Activated naive CD8-positive, alpha-beta T cell treated with anti-CD3 and anti-CD28 coated beads, Interleukin-2, amount 10 ng/mL, durations not matched to agents 7 days and 5 days (primary cell): Measurements from ENCODE around the gene AGXT. TPM values are rescaled to one million over a fixed set of nuclear protein-coding genes. Genes with fewer than 3 reads are reported as not detected.

Experiments used
- ATAC-seq: fragments of 150-1000 bp; cut with Tn5 transposase; one replicate; pipeline ENCODE4 v1.10.0; 2021; ENCODE audit warnings: low read depth, moderate library complexity
- POLR2A ChIA-PET: fragments of 350-600 bp; sonication (Branson Sonifier 250); formaldehyde crosslinking; loops from one replicate; lab custom pipeline; 2021; ENCODE audit warnings: antibody characterized with exemption; lab: Charles Lee
- DNase-seq: peaks from one replicate; pipeline ENCODE4 v3.0.0; 2021
- H3K27ac Mint-ChIP-seq: one replicate; pipeline ENCODE4 v1.8.0; 2022; ENCODE audit warnings: mild to moderate bottlenecking, mixed read lengths
- H3K27me3 Mint-ChIP-seq: one replicate; pipeline ENCODE4 v1.8.0; 2022; ENCODE audit warnings: mild to moderate bottlenecking, moderate library complexity, mixed read lengths
- H3K36me3 Mint-ChIP-seq: one replicate; pipeline ENCODE4 v1.8.0; 2021; ENCODE audit warnings: mild to moderate bottlenecking, mixed read lengths
- H3K4me1 Mint-ChIP-seq: one replicate; pipeline ENCODE4 v1.8.0; 2021; ENCODE audit warnings: mixed read lengths
- H3K4me3 Mint-ChIP-seq: one replicate; pipeline ENCODE4 v1.8.0; 2022; ENCODE audit warnings: mild to moderate bottlenecking, moderate library complexity, mixed read lengths
- H3K9me3 Mint-ChIP-seq: one replicate; pipeline ENCODE4 v1.8.0; 2021; ENCODE audit warnings: mixed read lengths
- total RNA-seq, 2 experiments: library from RNA; stranded (reverse); gene quantifications; one replicate each; pipeline ENCODE4 v1.2.3, GENCODE V29; 2021

Gene AGXT
- total RNA-seq, 2 experiments from 2014 or later = not detected

DNA sequence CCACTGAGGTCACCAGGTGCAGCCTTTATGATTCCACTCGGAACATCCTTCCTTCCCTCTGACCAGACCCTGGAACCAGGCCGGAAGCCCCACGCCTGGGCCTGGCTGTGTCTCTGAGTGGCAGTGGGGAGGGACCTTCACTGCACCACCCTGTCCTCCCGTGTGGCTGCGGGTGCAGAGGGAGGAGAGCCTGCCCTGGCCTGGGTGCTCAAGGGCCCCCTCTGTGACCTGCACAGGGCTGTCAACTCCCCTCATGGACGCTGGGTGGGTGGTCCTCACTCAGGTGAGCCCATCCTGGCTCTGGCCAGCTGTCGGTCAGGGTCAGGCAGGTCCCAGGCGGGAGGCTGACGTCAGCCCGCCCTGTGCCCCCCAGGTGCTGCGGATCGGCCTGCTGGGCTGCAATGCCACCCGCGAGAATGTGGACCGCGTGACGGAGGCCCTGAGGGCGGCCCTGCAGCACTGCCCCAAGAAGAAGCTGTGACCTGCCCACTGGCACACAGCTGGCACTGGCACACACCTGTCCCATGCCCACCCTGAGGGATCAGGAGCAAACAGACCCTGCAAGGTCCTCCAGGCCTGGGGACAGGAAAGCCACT is 9.8 kb downstream of the AGXT start:
- Mint-ChIP-seq H3K9me3 (no peaks in the 10 kb centered on the region), H3K27ac (no peak overlapping the region), H3K4me1 (no peaks in the 10 kb centered on the region), H3K27me3 (peaks cover 7% of the 10 kb centered on the region), H3K4me3 (no peak overlapping the region), H3K36me3 (no peaks in the 10 kb centered on the region)
- DNase-seq (no peak), ATAC-seq (no peak)
- POLR2A ChIA-PET = no interaction called here

DNA sequence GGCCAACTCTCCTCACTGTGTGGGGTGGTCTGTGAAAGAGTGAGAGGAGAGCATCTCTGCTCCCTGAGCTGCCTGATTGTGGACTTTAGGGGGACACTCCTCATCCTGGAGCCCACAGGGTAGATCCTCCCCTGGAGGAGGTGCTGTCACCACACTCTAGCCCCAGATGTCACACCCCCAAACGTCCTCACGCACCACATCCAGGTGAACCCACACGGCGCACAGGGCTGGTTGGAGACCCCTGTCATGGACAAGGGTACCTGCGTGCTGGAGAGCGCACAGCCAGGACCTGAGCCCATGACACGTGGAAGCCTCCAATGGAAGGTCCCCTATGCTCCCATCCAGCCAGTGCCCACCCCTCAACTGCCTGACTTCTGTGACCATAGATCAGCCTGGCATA is 10.5 kb downstream of the AGXT start:
- H3K27ac Mint-ChIP-seq = no peak overlapping the region
- peaks cover 8% of the 10 kb centered on the region for H3K27me3 Mint-ChIP-seq
- ATAC-seq = no peak
- H3K9me3 Mint-ChIP-seq = no peaks in the 10 kb centered on the region
- no peaks in the 10 kb centered on the region for H3K4me1 Mint-ChIP-seq
- H3K4me3 Mint-ChIP-seq = no peak overlapping the region
- POLR2A ChIA-PET = no interaction called here
- no peaks in the 10 kb centered on the region for H3K36me3 Mint-ChIP-seq
- no peak for DNase-seq

- H3K27me3 Mint-ChIP-seq = peaks cover 8% of the 10 kb centered on the region
- DNase-seq = no peak
These were observed 13.3 kb downstream of the AGXT start for GRCh38 chr2:240881913-240882312.

GRCh38 chr2:240884221-240884620 is 15.6 kb downstream of the AGXT start:
- peaks cover 1% of the 10 kb centered on the region for H3K9me3 Mint-ChIP-seq
- no peaks in the 10 kb centered on the region for H3K36me3 Mint-ChIP-seq
- ATAC-seq (no peak), DNase-seq (no peak)
- POLR2A ChIA-PET = no interaction called here
- no peak overlapping the region for H3K4me3 Mint-ChIP-seq
- no peaks in the 10 kb centered on the region for H3K4me1 Mint-ChIP-seq
- no peak overlapping the region for H3K27ac Mint-ChIP-seq
- H3K27me3 Mint-ChIP-seq = peaks cover 8% of the 10 kb centered on the region

More at GRCh38 chr2:240881913-240882312, 13.3 kb downstream of the AGXT start:
- H3K36me3 Mint-ChIP-seq = no peaks in the 10 kb centered on the region
- H3K4me3 Mint-ChIP-seq = no peak overlapping the region
- no peak for ATAC-seq
- no peak overlapping the region for H3K27ac Mint-ChIP-seq
- POLR2A ChIA-PET = no interaction called here
- peaks cover 1% of the 10 kb centered on the region for H3K9me3 Mint-ChIP-seq
- no peaks in the 10 kb centered on the region for H3K4me1 Mint-ChIP-seq

GRCh38 chr2:240884745-240885144 is 16.1 kb downstream of the AGXT start:
- ATAC-seq (no peak), DNase-seq (no peak)
- POLR2A ChIA-PET = no interaction called here
- Mint-ChIP-seq H3K9me3 (peaks cover 1% of the 10 kb centered on the region), H3K4me1 (no peaks in the 10 kb centered on the region), H3K27me3 (peaks cover 8% of the 10 kb centered on the region), H3K36me3 (no peaks in the 10 kb centered on the region), H3K27ac (no peak overlapping the region), H3K4me3 (no peak overlapping the region)

DNA sequence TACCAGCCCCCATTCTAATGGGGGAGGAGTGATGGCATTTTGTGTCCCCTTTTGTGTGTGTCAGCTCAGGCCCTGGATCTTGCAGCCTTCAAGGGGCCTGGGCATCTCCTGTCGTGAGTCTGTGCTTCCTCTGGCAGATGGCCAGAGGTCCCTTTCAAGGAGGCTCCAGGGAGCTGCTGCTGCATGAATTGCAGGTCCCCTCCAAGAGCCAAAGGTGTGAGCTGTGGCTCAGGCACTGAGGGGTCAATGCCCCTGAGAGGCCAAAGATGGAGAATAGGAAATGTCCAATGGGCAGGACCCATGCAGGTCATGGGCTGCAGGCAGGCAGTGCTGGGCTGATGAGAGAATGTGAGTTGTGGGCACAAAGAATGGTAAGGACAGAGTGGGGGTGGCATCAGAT is 16.9 kb downstream of the AGXT start:
- DNase-seq (no peak), ATAC-seq (no peak)
- H3K9me3 Mint-ChIP-seq = peaks cover 1% of the 10 kb centered on the region
- H3K4me3 Mint-ChIP-seq = no peak overlapping the region
- H3K4me1 Mint-ChIP-seq = no peaks in the 10 kb centered on the region
- no peak overlapping the region for H3K27ac Mint-ChIP-seq
- POLR2A ChIA-PET = no interaction called here
- H3K36me3 Mint-ChIP-seq = no peaks in the 10 kb centered on the region
- peaks cover 8% of the 10 kb centered on the region for H3K27me3 Mint-ChIP-seq

DNA sequence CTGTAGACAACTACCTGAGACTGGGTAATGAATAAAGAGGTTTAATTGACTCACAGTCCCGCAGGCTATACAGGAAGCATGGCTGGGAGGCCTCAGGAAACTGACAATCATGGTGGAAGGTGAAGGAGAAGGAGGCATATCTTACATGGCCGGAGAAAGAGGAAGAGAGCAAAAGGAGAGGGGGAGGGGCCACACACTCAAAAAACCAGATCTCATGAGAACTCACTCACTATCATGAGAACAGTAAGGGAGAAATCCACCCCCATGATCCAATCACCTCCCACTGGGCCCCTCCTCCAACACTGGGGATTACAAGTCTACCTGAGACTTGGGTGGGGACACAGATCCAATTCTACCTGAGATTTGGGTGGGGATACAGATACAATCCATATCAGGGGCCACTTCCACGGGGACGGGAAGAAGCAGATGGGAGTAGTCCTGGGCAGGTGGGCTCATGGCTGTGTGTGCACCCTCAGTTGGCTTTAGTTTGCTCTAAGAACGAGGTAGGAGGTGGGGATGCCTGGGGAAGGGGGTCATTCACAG is 17.5 kb downstream of the AGXT start:
- DNase-seq (no peak), ATAC-seq (no peak)
- POLR2A ChIA-PET = no interaction called here
- Mint-ChIP-seq H3K9me3 (peaks cover 1% of the 10 kb centered on the region), H3K36me3 (no peaks in the 10 kb centered on the region), H3K4me3 (no peak overlapping the region), H3K27me3 (peaks cover 8% of the 10 kb centered on the region), H3K27ac (no peak overlapping the region), H3K4me1 (no peaks in the 10 kb centered on the region)

DNA sequence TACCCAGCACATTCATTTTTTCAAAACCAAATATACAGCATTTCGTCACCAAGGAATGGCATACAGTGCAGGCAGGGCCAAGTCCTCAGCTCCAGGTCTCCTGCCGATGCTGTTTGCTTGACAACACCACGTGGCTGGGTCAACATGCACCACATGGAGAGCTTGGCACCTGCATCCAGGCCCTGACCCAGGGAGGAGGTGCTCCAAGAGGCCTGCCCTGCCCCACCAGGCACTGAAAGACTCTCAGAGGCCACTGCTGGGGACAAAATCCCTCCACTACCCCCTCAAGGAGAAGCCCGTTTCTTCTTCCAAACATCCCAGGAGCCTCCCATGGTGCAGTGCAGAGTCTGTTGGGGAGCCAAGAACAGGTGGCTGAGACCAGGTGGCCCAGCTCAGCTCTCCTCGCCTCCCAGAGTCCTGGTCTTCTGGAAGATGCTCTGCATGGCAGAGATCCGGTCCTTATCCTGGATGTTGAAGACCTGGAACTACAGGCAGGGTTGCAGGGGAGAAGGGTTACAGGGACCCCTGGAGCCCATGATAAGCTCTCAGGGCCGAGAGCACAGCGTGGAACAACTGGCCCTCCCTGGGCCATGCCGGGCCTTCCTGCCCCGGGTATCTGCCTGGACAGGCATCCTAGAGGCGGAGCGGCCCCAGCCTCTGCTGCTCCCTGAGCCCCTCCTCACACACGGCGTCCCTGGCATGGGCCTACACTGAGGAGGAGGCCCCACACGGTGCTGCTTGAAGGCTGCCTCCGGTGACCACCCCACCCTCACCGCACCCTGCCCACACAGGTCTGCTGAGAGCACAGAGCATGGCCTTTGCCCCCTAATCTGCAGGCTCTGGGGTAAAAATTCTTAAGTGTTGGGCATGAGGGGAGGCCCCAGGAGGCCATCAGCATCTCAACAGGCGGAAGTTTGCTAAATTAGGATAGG is 18.3 kb downstream of the AGXT start:
- H3K27ac Mint-ChIP-seq = no peak overlapping the region
- POLR2A ChIA-PET = no interaction called here
- DNase-seq (no peak), ATAC-seq (no peak)
- peaks cover 5% of the 10 kb centered on the region for H3K27me3 Mint-ChIP-seq
- H3K9me3 Mint-ChIP-seq = peaks cover 1% of the 10 kb centered on the region
- no peak overlapping the region for H3K4me3 Mint-ChIP-seq
- H3K4me1 Mint-ChIP-seq = no peaks in the 10 kb centered on the region
- no peaks in the 10 kb centered on the region for H3K36me3 Mint-ChIP-seq

GRCh38 chr2:240887631-240888030 is 19.0 kb downstream of the AGXT start:
- ATAC-seq (no peak), DNase-seq (no peak)
- H3K4me3 Mint-ChIP-seq = no peak overlapping the region
- peaks cover 3% of the 10 kb centered on the region for H3K27me3 Mint-ChIP-seq
- no peaks in the 10 kb centered on the region for H3K36me3 Mint-ChIP-seq
- H3K4me1 Mint-ChIP-seq = no peaks in the 10 kb centered on the region
- POLR2A ChIA-PET = no interaction called here
- H3K27ac Mint-ChIP-seq = no peak overlapping the region
- peaks cover 1% of the 10 kb centered on the region for H3K9me3 Mint-ChIP-seq

DNA sequence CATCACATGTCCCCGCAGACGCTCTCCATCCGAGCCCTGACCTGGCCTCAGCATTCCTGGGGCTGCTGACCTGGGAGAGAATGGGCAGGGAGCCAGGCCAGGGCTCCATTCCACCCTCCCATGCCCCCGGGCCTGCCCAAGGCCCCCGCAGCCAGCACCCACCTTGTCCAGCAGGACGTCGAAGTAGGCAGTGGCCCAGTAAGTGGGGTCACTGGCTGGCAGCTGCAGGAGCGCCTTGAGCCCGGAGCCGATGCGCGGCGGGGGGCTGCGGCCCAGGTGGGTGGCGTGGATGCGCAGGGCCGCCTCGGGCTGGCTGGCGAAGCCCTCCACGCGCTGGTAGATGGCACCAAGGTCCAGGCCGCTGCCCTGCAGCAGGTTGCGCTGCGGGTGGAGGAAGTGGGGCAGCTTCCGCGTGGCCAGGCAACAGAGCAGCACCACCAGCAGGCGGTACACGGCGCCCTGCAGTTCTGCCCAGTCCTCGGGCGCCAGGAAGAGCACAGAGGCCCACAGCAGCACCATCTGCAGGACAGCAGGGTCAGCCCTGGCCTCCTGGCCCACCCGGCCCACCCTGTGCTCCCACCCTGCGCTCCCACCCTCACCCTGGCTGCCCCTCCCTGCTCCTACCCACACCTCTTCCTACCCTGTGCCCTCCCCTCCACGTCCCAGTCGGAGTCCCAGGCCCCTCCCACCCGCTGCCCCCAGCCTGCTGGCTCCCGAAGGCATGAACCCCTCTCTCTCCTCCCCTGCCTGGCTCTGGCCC is 19.7 kb downstream of the AGXT start:
- no peak for ATAC-seq
- POLR2A ChIA-PET = no interaction called here
- H3K27me3 Mint-ChIP-seq = peaks cover 1% of the 10 kb centered on the region
- H3K27ac Mint-ChIP-seq = no peak overlapping the region
- H3K9me3 Mint-ChIP-seq = peaks cover 1% of the 10 kb centered on the region
- no peak for DNase-seq
- H3K36me3 Mint-ChIP-seq = no peaks in the 10 kb centered on the region
- H3K4me1 Mint-ChIP-seq = no peaks in the 10 kb centered on the region
- no peak overlapping the region for H3K4me3 Mint-ChIP-seq

DNA sequence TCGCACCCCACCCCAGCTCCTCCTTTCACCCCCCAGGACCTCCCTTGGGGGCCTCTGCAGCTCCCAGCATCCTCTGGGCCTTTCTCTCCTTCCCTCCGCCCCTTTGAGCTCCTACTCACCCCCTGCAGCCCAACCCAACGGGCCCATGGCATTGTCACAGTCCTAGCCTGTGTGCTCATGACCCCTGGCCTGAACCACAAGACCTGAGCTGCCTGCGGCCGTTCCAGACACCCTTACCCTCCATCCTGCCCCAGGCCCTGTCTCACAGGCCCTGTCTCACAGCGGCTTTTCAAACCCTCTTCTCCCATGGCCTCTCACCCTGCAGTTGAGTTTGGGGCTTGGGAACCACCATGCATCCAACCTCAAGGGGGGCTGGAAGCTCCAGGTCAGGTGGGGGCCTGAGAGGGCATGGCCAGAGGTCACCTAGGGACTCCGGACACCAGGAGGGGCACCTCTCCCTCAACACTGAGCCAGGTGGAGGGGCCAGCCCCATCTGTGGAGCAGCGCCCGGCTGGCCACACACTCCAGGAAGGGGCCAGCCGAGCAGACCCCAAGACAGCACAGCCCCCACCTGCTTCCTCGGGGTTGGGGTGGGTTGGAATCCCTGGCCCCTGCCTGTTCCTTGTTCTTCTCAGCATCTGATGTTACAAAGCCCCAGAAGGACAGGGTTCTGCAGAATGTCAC is 20.4 kb downstream of the AGXT start:
- H3K4me3 Mint-ChIP-seq = no peak overlapping the region
- no peaks in the 10 kb centered on the region for H3K4me1 Mint-ChIP-seq
- no peak for DNase-seq
- POLR2A ChIA-PET = no interaction called here
- no peaks in the 10 kb centered on the region for H3K27me3 Mint-ChIP-seq
- H3K36me3 Mint-ChIP-seq = no peaks in the 10 kb centered on the region
- peaks cover 1% of the 10 kb centered on the region for H3K9me3 Mint-ChIP-seq
- H3K27ac Mint-ChIP-seq = no peak overlapping the region
- ATAC-seq = no peak

- Mint-ChIP-seq H3K4me3 (no peak overlapping the region), H3K4me1 (no peaks in the 10 kb centered on the region), H3K9me3 (peaks cover 1% of the 10 kb centered on the region), H3K36me3 (no peaks in the 10 kb centered on the region), H3K27ac (no peak overlapping the region), H3K27me3 (no peaks in the 10 kb centered on the region)
- no peak for DNase-seq
- POLR2A ChIA-PET = no interaction called here
- no peak for ATAC-seq
These were observed 21.3 kb downstream of the AGXT start for GRCh38 chr2:240889601-240890560.
